ENCODE data around the gene LCOR.

- TF ChIP-seq TAF1 (conservative IDR thresholded peaks at IDR 0.05) (no peak), CTCF (IDR thresholded peaks at IDR 0.05; ENCODE audit: low read depth, low read length, missing input control) (no peak), RXRA (IDR thresholded peaks at IDR 0.05) (no peak), YY1 (IDR thresholded peaks at IDR 0.05) (no peak), JUND (IDR thresholded peaks at IDR 0.05) (no peak), GABPA (IDR thresholded peaks at IDR 0.05 in 1 of 2, conservative IDR thresholded peaks at IDR 0.05 in 1 of 2) (no peak), REST (IDR thresholded peaks at IDR 0.05) (no peak), ZBTB33 (IDR thresholded peaks at IDR 0.05) (no peak), ATF3 (IDR thresholded peaks at IDR 0.05) (no peak), SP1 (IDR thresholded peaks at IDR 0.05) (no peak)
Observed at GRCh38 chr10:96829029-96829773, 2.9 kb upstream of the LCOR start.
